ENCODE data around the gene WWOX. TPM values are rescaled to one million over a fixed set of nuclear protein-coding genes. Genes with fewer than 3 reads are reported as not detected.

The WWOX gene
- total and polyA plus RNA-seq, 2 of the 13 experiments (the other 11 are each of a cell fraction or from before 2014, with no cell fraction given), result 9.1 to 37.4 TPM

GRCh38 chr16:79003026-79003609, 903.7 kb downstream of the WWOX start (continued):
- TF ChIP-seq ZNF335 (CRISPR knock-in tag; IDR thresholded peaks at IDR 0.05), result no peak
- TF ChIP-seq ZNF260 (CRISPR knock-in tag; IDR thresholded peaks at IDR 0.05; ENCODE audit: borderline replicate concordance, low read depth), result no peak
- no peak for TF ChIP-seq SP4 (CRISPR knock-in tag; IDR thresholded peaks at IDR 0.05)
- no peak for TF ChIP-seq JARID2 (CRISPR knock-in tag; IDR thresholded peaks at IDR 0.05; ENCODE audit: insufficient replicate concordance)
- TF ChIP-seq ARID5B (CRISPR knock-in tag; IDR thresholded peaks at IDR 0.05), result no peak
- TF ChIP-seq CAMTA2 (CRISPR knock-in tag; IDR thresholded peaks at IDR 0.05; ENCODE audit: borderline replicate concordance), result no peak

DNA sequence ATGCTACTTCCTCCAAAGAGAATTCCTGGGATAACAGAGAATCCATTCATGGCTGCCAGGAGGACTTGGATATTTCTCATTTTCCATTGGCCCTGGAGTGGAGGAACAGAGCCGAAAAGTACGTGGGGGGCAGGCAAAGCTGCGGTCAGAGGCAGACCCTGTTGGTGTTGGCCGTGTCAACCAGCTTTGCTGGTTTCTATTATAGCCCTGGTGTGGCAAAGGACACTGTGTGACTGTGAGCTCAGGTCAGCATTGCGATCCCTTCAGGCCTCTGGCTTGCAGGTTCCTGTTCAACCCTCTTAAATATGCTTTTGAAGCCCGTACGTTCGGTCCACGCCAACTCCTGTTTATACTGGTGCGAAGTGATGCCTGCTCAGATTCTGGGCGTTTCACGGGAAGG, 904.9 kb downstream of the WWOX start:
- BruUV-seq (replicated peaks), result no TSS peak
- H3K4me1 ChIP-seq (ENCODE audit: insufficient read depth, low read length), result no peaks in the 10 kb centered on the region
- intact Hi-C loops (cut with micrococcal nuclease; ENCODE audit: unreplicated experiment), result no loop called here
- WGBS (ENCODE audit: low lambda C conversion rate), result 73% methylated on average over 12 of the region's 12 CpGs
- H3K4me2 ChIP-seq (ENCODE audit: low read depth, low read length), result no peak overlapping the region
- H2AFZ ChIP-seq (ENCODE audit: low read length), result no peak overlapping the region
- no peak for ATAC-seq
- no peaks in the 10 kb centered on the region for H3K79me2 ChIP-seq (ENCODE audit: insufficient read depth, low read length)
- no peak overlapping the region for H3K4me3 ChIP-seq (replicated peaks in 1 of 3; ENCODE audit: insufficient read depth in 1 of 3, low read depth in 2 of 3, low read length in 3 of 3)
- no peaks in the 10 kb centered on the region for H3K9me3 ChIP-seq (ENCODE audit: low read length)
- no peak for FAIRE-seq
- POLR2A ChIA-PET, result no interaction called here
- H3K27me3 ChIP-seq (ENCODE audit: control insufficient read depth in 1 of 2, insufficient read depth in 2 of 2, low read length in 2 of 2), result no peaks in the 10 kb centered on the region
- H3K27ac ChIP-seq (ENCODE audit: extremely low read length, insufficient read depth, low read length), result no peak overlapping the region
- CTCF ChIA-PET (ENCODE audit: low intra/inter-chr PET ratio, low total read pairs), result no interaction called here
- no peaks in the 10 kb centered on the region for H3K36me3 ChIP-seq (replicated peaks in 1 of 2; ENCODE audit: control insufficient read depth in 1 of 2, insufficient read depth in 2 of 2, low read length in 2 of 2)
- no peak overlapping the region for H3K9ac ChIP-seq (ENCODE audit: insufficient read depth, low read depth, low read length)
- no peaks in the 10 kb centered on the region for H4K20me1 ChIP-seq (ENCODE audit: insufficient read depth, low read length)
- in situ Hi-C loops (cut with HindIII; ENCODE audit: extremely low pct_ligation_motif_present, low pct_unique_long_range_greater_than_20kb), result no loop called here
- no peak for DNase-seq (ENCODE audit: low spot score)
- TF ChIP-seq SMAD1 (CRISPR knock-in tag; IDR thresholded peaks at IDR 0.05; ENCODE audit: borderline replicate concordance, low read depth) (no peak), MAZ (IDR thresholded peaks at IDR 0.05; ENCODE audit: borderline replicate concordance, low read depth, low read length) (no peak), MAZ (CRISPR knock-in tag; IDR thresholded peaks at IDR 0.05; ENCODE audit: low read depth) (no peak), PRDM15 (CRISPR knock-in tag; IDR thresholded peaks at IDR 0.05) (no peak), ZNF674 (CRISPR knock-in tag; IDR thresholded peaks at IDR 0.05; ENCODE audit: low read depth) (no peak)
